Measurements from ENCODE around the gene SFXN2.

The SFXN2 gene

GRCh38 chr10:102765336-102765735 is 50.9 kb downstream of the SFXN2 start:
- no peak for TF ChIP-seq CTCF (IDR thresholded peaks at IDR 0.05; ENCODE audit: low read depth, low read length)
- H3K4me3 ChIP-seq (ENCODE audit: low read depth, low read length): no peak overlapping the region

- no peak for TF ChIP-seq CTCF (IDR thresholded peaks at IDR 0.05; ENCODE audit: low read depth, low read length)
- no peak overlapping the region for H3K4me3 ChIP-seq (ENCODE audit: low read depth, low read length)
Observed at GRCh38 chr10:102767428-102768160, 53.2 kb downstream of the SFXN2 start.

- no peak for TF ChIP-seq CTCF (IDR thresholded peaks at IDR 0.05; ENCODE audit: low read depth, low read length)
- H3K4me3 ChIP-seq (ENCODE audit: low read depth, low read length): no peak overlapping the region
Observed at GRCh38 chr10:102769375-102770107, 55.1 kb downstream of the SFXN2 start.

GRCh38 chr10:102770108-102770482 is 55.7 kb downstream of the SFXN2 start:
- TF ChIP-seq CTCF (IDR thresholded peaks at IDR 0.05; ENCODE audit: low read depth, low read length): no peak
- no peak overlapping the region for H3K4me3 ChIP-seq (ENCODE audit: low read depth, low read length)

- H3K4me3 ChIP-seq (ENCODE audit: low read depth, low read length): no peak overlapping the region
- no peak for TF ChIP-seq CTCF (IDR thresholded peaks at IDR 0.05; ENCODE audit: low read depth, low read length)
Observed at GRCh38 chr10:102770792-102771191, 56.4 kb downstream of the SFXN2 start.

GRCh38 chr10:102773320-102773719 is 58.9 kb downstream of the SFXN2 start:
- no peak overlapping the region for H3K4me3 ChIP-seq (ENCODE audit: low read depth, low read length)
- TF ChIP-seq CTCF (IDR thresholded peaks at IDR 0.05; ENCODE audit: low read depth, low read length): no peak

- TF ChIP-seq CTCF (IDR thresholded peaks at IDR 0.05; ENCODE audit: low read depth, low read length): no peak
- no peak overlapping the region for H3K4me3 ChIP-seq (ENCODE audit: low read depth, low read length)
Observed at GRCh38 chr10:102773986-102774385, 59.5 kb downstream of the SFXN2 start.

All from WI38 (cell line).